GM18507 (cell line): ENCODE results near the gene PDP2.

Source experiments
- DNase-seq: peaks from one replicate; pipeline ENCODE4 v3.0.0; 2011; ENCODE audit warnings: low read depth; ENCODE audit not compliant: insufficient read length; ENCODE audit errors: extremely low spot score
- FAIRE-seq: peaks from 2 replicates; lab custom pipeline; 2011; peaks lifted over from hg19 to GRCh38; lab: Jason Lieb, UNC

The PDP2 gene

GRCh38 chr16:66899945-66900710 is 19.8 kb downstream of the PDP2 start:
- no peak for DNase-seq
- FAIRE-seq, result no peak

- FAIRE-seq (no peak), DNase-seq (no peak)
Observed at GRCh38 chr16:66900721-66901441, 20.6 kb downstream of the PDP2 start.

- FAIRE-seq, result no peak
Observed at GRCh38 chr16:66901626-66902025, 21.3 kb downstream of the PDP2 start.

GRCh38 chr16:66902648-66903543 is 22.6 kb downstream of the PDP2 start:
- FAIRE-seq, result no peak

More at GRCh38 chr16:66901626-66902025, 21.3 kb downstream of the PDP2 start:
- DNase-seq, result no peak

GRCh38 chr16:66903544-66904427 is 23.5 kb downstream of the PDP2 start:
- DNase-seq (no peak), FAIRE-seq (no peak)

More at GRCh38 chr16:66902648-66903543, 22.6 kb downstream of the PDP2 start:
- DNase-seq, result no peak

- no peak for DNase-seq
- FAIRE-seq, result no peak
Observed at GRCh38 chr16:66904428-66904845, 24.1 kb downstream of the PDP2 start.

GRCh38 chr16:66904846-66905632 is 24.7 kb downstream of the PDP2 start:
- DNase-seq (no peak), FAIRE-seq (no peak)

GRCh38 chr16:66905633-66906539 is 25.6 kb downstream of the PDP2 start:
- DNase-seq, result no peak
- no peak for FAIRE-seq

- DNase-seq (no peak), FAIRE-seq (no peak)
Observed at GRCh38 chr16:66906916-66907836, 26.9 kb downstream of the PDP2 start.

- DNase-seq (no peak), FAIRE-seq (no peak)
Observed at GRCh38 chr16:66908116-66908515, 27.8 kb downstream of the PDP2 start.

- FAIRE-seq, result no peak
Observed at GRCh38 chr16:66908762-66909559, 28.6 kb downstream of the PDP2 start.

GRCh38 chr16:66910175-66910940 is 30.0 kb downstream of the PDP2 start:
- no peak for DNase-seq
- no peak for FAIRE-seq

More at GRCh38 chr16:66908762-66909559, 28.6 kb downstream of the PDP2 start:
- no peak for DNase-seq

- DNase-seq, result no peak
- no peak for FAIRE-seq
Observed at GRCh38 chr16:66911112-66911511, 30.8 kb downstream of the PDP2 start.

GRCh38 chr16:66911801-66912200 is 31.5 kb downstream of the PDP2 start:
- FAIRE-seq (no peak), DNase-seq (no peak)

- no peak for FAIRE-seq
Observed at GRCh38 chr16:66913081-66913480, 32.8 kb downstream of the PDP2 start.

More at GRCh38 chr16:66913081-66913480, 32.8 kb downstream of the PDP2 start:
- no peak for DNase-seq
